ENCODE measurements around the gene WNK1. TPM values are rescaled to one million over a fixed set of nuclear protein-coding genes. Genes with fewer than 3 reads are reported as not detected.

The WNK1 gene
- total and polyA plus RNA-seq, 2 experiments from 2014 or later, result 110 to 145 TPM

DNA sequence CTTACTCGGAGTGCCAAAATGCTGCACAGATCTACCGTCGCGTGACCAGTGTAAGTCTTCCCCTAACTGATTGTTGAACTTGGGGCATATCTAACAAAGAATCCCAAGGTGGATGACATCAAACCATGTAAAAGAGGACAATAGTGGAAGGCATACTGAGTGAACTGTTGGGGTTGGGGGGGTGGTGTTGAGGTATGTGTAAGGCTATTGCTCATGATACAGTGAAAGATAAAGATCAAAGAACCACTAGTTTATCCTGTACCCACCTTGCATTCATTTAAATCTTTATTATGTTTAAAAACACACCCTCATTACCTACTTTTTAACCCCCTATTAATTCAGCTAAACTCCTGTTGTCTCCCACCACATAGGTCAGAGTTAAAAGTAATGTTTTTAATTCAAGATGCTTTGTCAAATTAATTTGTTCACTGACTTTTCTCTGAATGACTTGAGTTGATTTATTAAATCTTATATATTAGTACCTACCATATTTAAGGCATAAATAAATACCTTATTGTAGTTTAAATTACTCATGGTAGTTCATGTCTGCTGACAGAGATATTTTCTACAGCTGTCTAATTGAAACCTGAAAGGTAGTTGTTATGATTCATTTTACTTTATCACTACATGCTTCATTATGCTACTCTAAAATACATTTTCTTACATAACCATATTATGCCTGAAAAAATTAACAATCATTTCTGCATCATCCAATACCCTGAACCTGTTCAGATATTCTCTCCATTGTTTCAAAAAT is 77.9 kb downstream of the WNK1 start:
- Histone ChIP-seq H3K9me3 (ENCODE audit: low read depth) (no peaks in the 10 kb centered on the region), H3K36me3 (peaks cover 34% of the 10 kb centered on the region), H3K4me3 (no peak overlapping the region), H3K27ac (no peak overlapping the region), H3K27me3 (no peaks in the 10 kb centered on the region), H3K4me1 (ENCODE audit: low read depth) (peaks cover under 1% of the 10 kb centered on the region)
- TF ChIP-seq, protein P1, sequence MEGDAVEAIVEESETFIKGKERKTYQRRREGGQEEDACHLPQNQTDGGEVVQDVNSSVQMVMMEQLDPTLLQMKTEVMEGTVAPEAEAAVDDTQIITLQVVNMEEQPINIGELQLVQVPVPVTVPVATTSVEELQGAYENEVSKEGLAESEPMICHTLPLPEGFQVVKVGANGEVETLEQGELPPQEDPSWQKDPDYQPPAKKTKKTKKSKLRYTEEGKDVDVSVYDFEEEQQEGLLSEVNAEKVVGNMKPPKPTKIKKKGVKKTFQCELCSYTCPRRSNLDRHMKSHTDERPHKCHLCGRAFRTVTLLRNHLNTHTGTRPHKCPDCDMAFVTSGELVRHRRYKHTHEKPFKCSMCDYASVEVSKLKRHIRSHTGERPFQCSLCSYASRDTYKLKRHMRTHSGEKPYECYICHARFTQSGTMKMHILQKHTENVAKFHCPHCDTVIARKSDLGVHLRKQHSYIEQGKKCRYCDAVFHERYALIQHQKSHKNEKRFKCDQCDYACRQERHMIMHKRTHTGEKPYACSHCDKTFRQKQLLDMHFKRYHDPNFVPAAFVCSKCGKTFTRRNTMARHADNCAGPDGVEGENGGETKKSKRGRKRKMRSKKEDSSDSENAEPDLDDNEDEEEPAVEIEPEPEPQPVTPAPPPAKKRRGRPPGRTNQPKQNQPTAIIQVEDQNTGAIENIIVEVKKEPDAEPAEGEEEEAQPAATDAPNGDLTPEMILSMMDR (IDR thresholded peaks at IDR 0.05; ENCODE audit: low read depth, low read length), result no peak
- DNase-seq (ENCODE audit: low read depth in 1 of 2, low spot score in 1 of 2), result no peak

GRCh38 chr12:835754-836518 is 83.6 kb downstream of the WNK1 start:
- Histone ChIP-seq H3K27ac (no peak overlapping the region), H3K27me3 (no peaks in the 10 kb centered on the region), H3K4me3 (no peak overlapping the region), H3K9me3 (ENCODE audit: low read depth) (no peaks in the 10 kb centered on the region), H3K36me3 (peaks cover 2% of the 10 kb centered on the region), H3K4me1 (ENCODE audit: low read depth) (peaks cover 5% of the 10 kb centered on the region)
- DNase-seq (ENCODE audit: low read depth in 1 of 2, low spot score in 1 of 2), result no peak
- TF ChIP-seq, protein P1 (IDR thresholded peaks at IDR 0.05; ENCODE audit: low read depth, low read length), result no peak

- Histone ChIP-seq H3K27ac (no peak overlapping the region), H3K4me1 (ENCODE audit: low read depth) (peaks cover 5% of the 10 kb centered on the region), H3K9me3 (ENCODE audit: low read depth) (no peaks in the 10 kb centered on the region), H3K4me3 (no peak overlapping the region), H3K36me3 (no peaks in the 10 kb centered on the region), H3K27me3 (no peaks in the 10 kb centered on the region)
- DNase-seq (ENCODE audit: low read depth in 1 of 2, low spot score in 1 of 2), result no peak
- TF ChIP-seq, protein P1 (IDR thresholded peaks at IDR 0.05; ENCODE audit: low read depth, low read length), result no peak
These were observed 84.6 kb downstream of the WNK1 start for GRCh38 chr12:836952-837351.

- H3K9me3 ChIP-seq (ENCODE audit: low read depth), result no peaks in the 10 kb centered on the region
- DNase-seq (ENCODE audit: low read depth in 1 of 2, low spot score in 1 of 2), result no peak
- H3K36me3 ChIP-seq, result no peaks in the 10 kb centered on the region
- TF ChIP-seq, protein P1 (IDR thresholded peaks at IDR 0.05; ENCODE audit: low read depth, low read length), result no peak
- H3K27me3 ChIP-seq, result no peaks in the 10 kb centered on the region
- H3K27ac ChIP-seq, result no peak overlapping the region
- no peak overlapping the region for H3K4me3 ChIP-seq
- peaks cover 5% of the 10 kb centered on the region for H3K4me1 ChIP-seq (ENCODE audit: low read depth)
These were observed 85.2 kb downstream of the WNK1 start for GRCh38 chr12:837548-837947.

GRCh38 chr12:843609-844008 is 91.2 kb downstream of the WNK1 start:
- no peaks in the 10 kb centered on the region for H3K27me3 ChIP-seq
- H3K4me1 ChIP-seq (ENCODE audit: low read depth), result no peaks in the 10 kb centered on the region
- no peaks in the 10 kb centered on the region for H3K9me3 ChIP-seq (ENCODE audit: low read depth)
- no peak overlapping the region for H3K27ac ChIP-seq
- TF ChIP-seq, protein P1 (IDR thresholded peaks at IDR 0.05; ENCODE audit: low read depth, low read length), result no peak
- no peak overlapping the region for H3K4me3 ChIP-seq
- peaks cover 6% of the 10 kb centered on the region for H3K36me3 ChIP-seq
- peak in 1 of 2 donors; percentile 49 for DNase-seq (ENCODE audit: low read depth in 1 of 2, low spot score in 1 of 2)

Measured in cardiac muscle cell (in vitro differentiated cells and primary cell).